ENCODE data around the gene PKD2L1.

DNA sequence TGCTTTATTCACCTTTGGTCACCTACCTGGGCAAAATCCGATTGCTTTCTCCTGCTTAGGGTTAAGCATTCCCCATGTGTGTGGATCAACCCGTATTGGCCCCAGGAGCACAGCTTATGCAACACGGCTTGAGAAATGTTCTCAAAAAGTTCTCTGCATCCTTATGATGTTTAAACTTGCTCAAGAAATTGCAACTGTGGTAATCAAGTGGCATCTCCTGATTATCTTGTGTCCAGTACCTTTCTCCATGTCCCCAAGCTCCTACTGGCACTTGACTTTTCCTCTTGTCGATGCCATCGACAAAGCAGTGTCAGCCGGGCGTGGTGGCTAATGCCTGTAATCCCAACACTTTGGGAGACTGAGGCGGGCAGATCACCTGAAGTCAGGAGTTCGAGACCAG lies 4.7 kb upstream of the PKD2L1 start:
- TF ChIP-seq, protein P1, sequence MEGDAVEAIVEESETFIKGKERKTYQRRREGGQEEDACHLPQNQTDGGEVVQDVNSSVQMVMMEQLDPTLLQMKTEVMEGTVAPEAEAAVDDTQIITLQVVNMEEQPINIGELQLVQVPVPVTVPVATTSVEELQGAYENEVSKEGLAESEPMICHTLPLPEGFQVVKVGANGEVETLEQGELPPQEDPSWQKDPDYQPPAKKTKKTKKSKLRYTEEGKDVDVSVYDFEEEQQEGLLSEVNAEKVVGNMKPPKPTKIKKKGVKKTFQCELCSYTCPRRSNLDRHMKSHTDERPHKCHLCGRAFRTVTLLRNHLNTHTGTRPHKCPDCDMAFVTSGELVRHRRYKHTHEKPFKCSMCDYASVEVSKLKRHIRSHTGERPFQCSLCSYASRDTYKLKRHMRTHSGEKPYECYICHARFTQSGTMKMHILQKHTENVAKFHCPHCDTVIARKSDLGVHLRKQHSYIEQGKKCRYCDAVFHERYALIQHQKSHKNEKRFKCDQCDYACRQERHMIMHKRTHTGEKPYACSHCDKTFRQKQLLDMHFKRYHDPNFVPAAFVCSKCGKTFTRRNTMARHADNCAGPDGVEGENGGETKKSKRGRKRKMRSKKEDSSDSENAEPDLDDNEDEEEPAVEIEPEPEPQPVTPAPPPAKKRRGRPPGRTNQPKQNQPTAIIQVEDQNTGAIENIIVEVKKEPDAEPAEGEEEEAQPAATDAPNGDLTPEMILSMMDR (IDR thresholded peaks at IDR 0.05): no peak
- TF ChIP-seq POLR2A (IDR thresholded peaks at IDR 0.05): no peak
